H9 (cell line): ENCODE results near the gene ZFP14. TPM values are rescaled to one million over a fixed set of nuclear protein-coding genes. Genes with fewer than 3 reads are reported as not detected.

ENCODE experiments used
- DNase-seq: peaks from one replicate; pipeline ENCODE4 v3.0.0-alpha.2; 2017
- H2AFZ ChIP-seq: one replicate; pipeline ENCODE4 v1.6.1; 2013; ENCODE audit warnings: mild to moderate bottlenecking, low read length, control low read depth, moderate library complexity
- H2AK5ac ChIP-seq: 2 replicates; pipeline ENCODE4 v1.6.1; 2013; ENCODE audit warnings: low read length, control low read depth, mixed read lengths; ENCODE audit not compliant: insufficient read length
- H2BK120ac ChIP-seq: one replicate; pipeline ENCODE4 v1.6.1; 2013; ENCODE audit warnings: low read depth, mild to moderate bottlenecking, low read length, control low read depth, inconsistent platforms; ENCODE audit not compliant: poor library complexity, severe bottlenecking
- H2BK12ac ChIP-seq: 2 replicates; pipeline ENCODE4 v1.6.1; 2013; ENCODE audit warnings: low read length, control low read depth, mixed read lengths, low read depth; ENCODE audit not compliant: insufficient read length
- H2BK15ac ChIP-seq: 2 replicates; pipeline ENCODE4 v1.6.1; 2013; ENCODE audit warnings: low read depth, low read length, control low read depth
- H2BK20ac ChIP-seq: one replicate; pipeline ENCODE4 v1.6.1; 2013; ENCODE audit warnings: low read depth, mild to moderate bottlenecking, low read length, control low read depth, inconsistent platforms; ENCODE audit not compliant: poor library complexity, severe bottlenecking
- H2BK5ac ChIP-seq: 2 replicates; pipeline ENCODE4 v1.6.1; 2013; ENCODE audit warnings: low read length, control low read depth, mixed read lengths; ENCODE audit not compliant: insufficient read length
- H3K14ac ChIP-seq: 2 replicates; pipeline ENCODE4 v1.6.1; 2013; ENCODE audit warnings: low read length, control low read depth; ENCODE audit not compliant: insufficient read depth
- H3K18ac ChIP-seq: 2 replicates; pipeline ENCODE4 v1.6.1; 2013; ENCODE audit warnings: low read depth, mild to moderate bottlenecking, mixed read lengths, low read length, control low read depth; ENCODE audit not compliant: insufficient read length
- H3K23ac ChIP-seq: 2 replicates; pipeline ENCODE4 v1.6.1; 2013; ENCODE audit warnings: low read length, control low read depth, mixed read lengths, low read depth; ENCODE audit not compliant: insufficient read length
- H3K23me2 ChIP-seq: 2 replicates; pipeline ENCODE4 v1.6.1; 2013; ENCODE audit warnings: low read depth, mild to moderate bottlenecking, mixed read lengths, low read length, control low read depth; ENCODE audit not compliant: insufficient read length, poor library complexity, severe bottlenecking
- H3K27ac ChIP-seq: 2 replicates; pipeline ENCODE4 v1.5.1; 2013; ENCODE audit warnings: low read length, control low read depth, mixed read lengths, low read depth; ENCODE audit not compliant: insufficient read length
- H3K27me3 ChIP-seq: 2 replicates; pipeline ENCODE4 v1.6.1; 2013; ENCODE audit warnings: low read length, control low read depth, inconsistent platforms; ENCODE audit not compliant: insufficient read depth
- H3K4ac ChIP-seq: 2 replicates; pipeline ENCODE4 v1.6.1; 2013; ENCODE audit warnings: low read depth, mild to moderate bottlenecking, control low read depth, inconsistent platforms, low read length, moderate library complexity
- H3K4me1 ChIP-seq: 2 replicates; pipeline ENCODE4 v1.6.1; 2013; ENCODE audit warnings: low read length, control low read depth, inconsistent platforms; ENCODE audit not compliant: insufficient read depth
- H3K4me2 ChIP-seq: 2 replicates; pipeline ENCODE4 v1.6.1; 2013; ENCODE audit warnings: low read length, control low read depth, mixed read lengths; ENCODE audit not compliant: insufficient read length, insufficient read depth
- H3K56ac ChIP-seq: 2 replicates; pipeline ENCODE4 v1.6.1; 2013; ENCODE audit warnings: low read depth, mild to moderate bottlenecking, mixed read lengths, low read length, control low read depth; ENCODE audit not compliant: insufficient read length
- H3K79me1 ChIP-seq: 2 replicates; pipeline ENCODE4 v1.6.1; 2013; ENCODE audit warnings: low read depth, mild to moderate bottlenecking, moderate library complexity, low read length, control low read depth, inconsistent platforms; ENCODE audit not compliant: insufficient read depth, poor library complexity, severe bottlenecking
- H3K79me2 ChIP-seq: 2 replicates; pipeline ENCODE4 v1.6.1; 2013; ENCODE audit warnings: low read length, control low read depth, inconsistent platforms; ENCODE audit not compliant: insufficient read depth
- H3K9ac ChIP-seq: 2 replicates; pipeline ENCODE4 v1.6.1; 2013; ENCODE audit warnings: low read length, control low read depth, mixed read lengths; ENCODE audit not compliant: insufficient read length; ENCODE audit errors: extremely low read depth
- H3K9me3 ChIP-seq: one replicate; pipeline ENCODE4 v1.6.1; 2013; ENCODE audit warnings: low read depth, low read length, inconsistent platforms; ENCODE audit not compliant: control insufficient read depth
- H3T11ph ChIP-seq: one replicate; pipeline ENCODE4 v1.6.1; 2013; ENCODE audit warnings: mild to moderate bottlenecking, low read length, control low read depth, inconsistent platforms
- H4K20me1 ChIP-seq: one replicate; pipeline ENCODE4 v1.6.1; 2013; ENCODE audit not compliant: control insufficient read depth, insufficient read length, insufficient read depth
- H4K5ac ChIP-seq: 2 replicates; pipeline ENCODE4 v1.6.1; 2013; ENCODE audit warnings: low read depth, mild to moderate bottlenecking, mixed read lengths, low read length, control low read depth; ENCODE audit not compliant: insufficient read length
- H4K8ac ChIP-seq: replicated peaks from 2 replicates; pipeline ENCODE4 v1.6.1; 2013; ENCODE audit warnings: low read length, control low read depth, mixed read lengths, low read depth; ENCODE audit not compliant: insufficient read length
- H4K91ac ChIP-seq: 2 replicates; pipeline ENCODE4 v1.6.1; 2013; ENCODE audit warnings: low read depth, mild to moderate bottlenecking, moderate library complexity, mixed read lengths, low read length, control low read depth; ENCODE audit not compliant: insufficient read length
- H3K27ac Mint-ChIP-seq, 3 experiments: 2 replicates in 2 of 3; 3 replicates in 1 of 3; pipeline ENCODE4 v1.8.0; 2020 to 2021; ENCODE audit warnings: mixed read lengths in 3 of 3, mild to moderate bottlenecking in 1 of 3, moderate library complexity in 1 of 3
- H3K27me3 Mint-ChIP-seq: 2 replicates; pipeline ENCODE4 v1.8.0; 2021; ENCODE audit warnings: low read depth, mild to moderate bottlenecking, moderate library complexity, mixed read lengths
- H3K36me3 Mint-ChIP-seq, 3 experiments: 2 replicates in 2 of 3; 3 replicates in 1 of 3; pipeline ENCODE4 v1.8.0; 2020 to 2021; ENCODE audit warnings: low read depth in 3 of 3, mixed read lengths in 3 of 3; ENCODE audit not compliant: insufficient read depth in 1 of 3
- H3K4me1 Mint-ChIP-seq, 2 experiments: 2 replicates each; pipeline ENCODE4 v1.8.0; 2020; ENCODE audit warnings: mixed read lengths in 2 of 2
- H3K4me3 Mint-ChIP-seq, 2 experiments: 2 replicates in 1 of 2; 3 replicates in 1 of 2; pipeline ENCODE4 v1.8.0; 2020 to 2021; ENCODE audit warnings: mild to moderate bottlenecking in 2 of 2, mixed read lengths in 2 of 2, moderate library complexity in 1 of 2
- H3K9me3 Mint-ChIP-seq, 2 experiments: 2 replicates in 1 of 2; 3 replicates in 1 of 2; pipeline ENCODE4 v1.8.0; 2020; ENCODE audit warnings: mild to moderate bottlenecking in 2 of 2, mixed read lengths in 2 of 2, moderate library complexity in 1 of 2
- WGBS: extraction: QIAGEN DNeasy Blood & Tissue Kit; methylation state at CpG from one replicate; pipeline ENCODE4 v1.1.7; 2013; ENCODE audit warnings: missing lambda C conversion rate, low lambda C conversion rate, mixed read lengths; ENCODE audit not compliant: insufficient read length; ENCODE audit errors: extremely low coverage; 5-methylcytosine and 5-hydroxymethylcytosine counted together
- total RNA-seq: library from RNA; stranded (reverse); gene quantifications from 2 replicates; pipeline ENCODE4 v1.2.1, GENCODE V29; 2021
- TF ChIP-seq, protein P1 (sequence below): fragments of 200-600 bp; sonication (generic); conservative IDR thresholded peaks from 3 replicates; pipeline ENCODE4 v1.8.0; 2021; ENCODE audit warnings: antibody characterized with exemption, mild to moderate bottlenecking

The ZFP14 gene
- total RNA-seq, 1 experiment from 2014 or later = 4.5 TPM

- peak overlapping the region; percentile 94 for H3K18ac ChIP-seq
- H3K23ac ChIP-seq = no peak overlapping the region
- H3K9me3 ChIP-seq = no peaks in the 10 kb centered on the region
- H3K14ac ChIP-seq = peak overlapping the region; percentile 98
- WGBS = no CpG with 5 or more reads among the region's 43 CpGs
- H3K79me2 ChIP-seq = peaks cover 18% of the 10 kb centered on the region; the same call in 1 of the 2 replicates
- H3K27ac Mint-ChIP-seq = peak overlapping the region; percentile 96 to 99 (median 97)
- peak overlapping the region; percentile 88 for H3K9ac ChIP-seq
- H2AFZ ChIP-seq = no peak overlapping the region
- H3K27me3 Mint-ChIP-seq = no peaks in the 10 kb centered on the region
- no peak overlapping the region for H3K27ac ChIP-seq
- H3K23me2 ChIP-seq = peaks cover 3% of the 10 kb centered on the region
- H3K9me3 Mint-ChIP-seq = peaks cover 0 to 3% of the 10 kb centered on the region in 2 experiments; a peak in 4 of 5 replicates
- H2AK5ac ChIP-seq = no peak overlapping the region
- peaks cover 51 to 57% (median 56%) of the 10 kb centered on the region in 3 experiments for H3K36me3 Mint-ChIP-seq
- H4K20me1 ChIP-seq = no peaks in the 10 kb centered on the region
- no peak overlapping the region for H4K5ac ChIP-seq
- no peak overlapping the region for H2BK12ac ChIP-seq
- H3K56ac ChIP-seq = no peak overlapping the region
- no peaks in the 10 kb centered on the region; the same call in 1 of the 2 replicates for H3K4me1 ChIP-seq
- TF ChIP-seq, protein P1, sequence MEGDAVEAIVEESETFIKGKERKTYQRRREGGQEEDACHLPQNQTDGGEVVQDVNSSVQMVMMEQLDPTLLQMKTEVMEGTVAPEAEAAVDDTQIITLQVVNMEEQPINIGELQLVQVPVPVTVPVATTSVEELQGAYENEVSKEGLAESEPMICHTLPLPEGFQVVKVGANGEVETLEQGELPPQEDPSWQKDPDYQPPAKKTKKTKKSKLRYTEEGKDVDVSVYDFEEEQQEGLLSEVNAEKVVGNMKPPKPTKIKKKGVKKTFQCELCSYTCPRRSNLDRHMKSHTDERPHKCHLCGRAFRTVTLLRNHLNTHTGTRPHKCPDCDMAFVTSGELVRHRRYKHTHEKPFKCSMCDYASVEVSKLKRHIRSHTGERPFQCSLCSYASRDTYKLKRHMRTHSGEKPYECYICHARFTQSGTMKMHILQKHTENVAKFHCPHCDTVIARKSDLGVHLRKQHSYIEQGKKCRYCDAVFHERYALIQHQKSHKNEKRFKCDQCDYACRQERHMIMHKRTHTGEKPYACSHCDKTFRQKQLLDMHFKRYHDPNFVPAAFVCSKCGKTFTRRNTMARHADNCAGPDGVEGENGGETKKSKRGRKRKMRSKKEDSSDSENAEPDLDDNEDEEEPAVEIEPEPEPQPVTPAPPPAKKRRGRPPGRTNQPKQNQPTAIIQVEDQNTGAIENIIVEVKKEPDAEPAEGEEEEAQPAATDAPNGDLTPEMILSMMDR = no peak
- no peak overlapping the region; the same call in 1 of the 2 replicates for H3K4ac ChIP-seq
- no peak overlapping the region for H2BK20ac ChIP-seq
- peaks cover 5% of the 10 kb centered on the region for H3K79me1 ChIP-seq
- peak; percentile 99 for DNase-seq
- no peaks in the 10 kb centered on the region for H3K27me3 ChIP-seq
- H3K4me3 Mint-ChIP-seq = peak overlapping the region; percentile 93 to 97
- H4K8ac ChIP-seq = no peak overlapping the region
- H2BK5ac ChIP-seq = no peak overlapping the region
- H3K4me2 ChIP-seq = peak overlapping the region; percentile 58
- no peak overlapping the region for H3T11ph ChIP-seq
- peaks cover 20 to 36% of the 10 kb centered on the region in 2 experiments for H3K4me1 Mint-ChIP-seq
- no peak overlapping the region for H2BK15ac ChIP-seq
- H2BK120ac ChIP-seq = no peak overlapping the region
- H4K91ac ChIP-seq = no peak overlapping the region
Observed at GRCh38 chr19:36331353-36332228, 47.4 kb downstream of the ZFP14 start.
